Thymus (tissue), 11 donors: ENCODE results near the gene DPRX. TPM values are rescaled to one million over a fixed set of nuclear protein-coding genes. Genes with fewer than 3 reads are reported as not detected.

Experiments
- DNase-seq, 9 donors: peaks; one replicate each; pipeline ENCODE4 v3.0.0-alpha.2; 2013; ENCODE audit warnings: low spot score in 9 of 9, low read depth in 6 of 9, missing footprints in 1 of 9
- H3K27ac ChIP-seq, 2 donors: one replicate each; pipeline ENCODE4 v1.5.1; 2013; ENCODE audit warnings: control low read depth in 1 of 2, low read depth in 1 of 2, low read length in 1 of 2, mild to moderate bottlenecking in 1 of 2, moderate library complexity in 1 of 2
- H3K27me3 ChIP-seq, 2 donors: one replicate each; pipeline ENCODE4 v1.5.1; 2013; ENCODE audit warnings: low read length in 1 of 2; ENCODE audit not compliant: control insufficient read depth in 2 of 2, insufficient read depth in 1 of 2
- H3K36me3 ChIP-seq, 2 donors: one replicate each; pipeline ENCODE4 v1.5.1; 2013; ENCODE audit warnings: low read length in 1 of 2, mild to moderate bottlenecking in 1 of 2, moderate library complexity in 1 of 2; ENCODE audit not compliant: control insufficient read depth in 2 of 2, insufficient read depth in 2 of 2
- H3K4me1 ChIP-seq, 2 donors: one replicate each; pipeline ENCODE4 v1.5.1; 2013; ENCODE audit warnings: low read length in 2 of 2; ENCODE audit not compliant: control insufficient read depth in 2 of 2, insufficient read depth in 2 of 2
- H3K4me3 ChIP-seq, 2 donors: one replicate each; pipeline ENCODE4 v1.5.1; 2013; ENCODE audit warnings: low read length in 2 of 2, control low read depth in 1 of 2, mild to moderate bottlenecking in 1 of 2
- H3K9me3 ChIP-seq, 2 donors: one replicate each; pipeline ENCODE4 v1.5.1; 2013; ENCODE audit warnings: low read length in 1 of 2, mild to moderate bottlenecking in 1 of 2; ENCODE audit not compliant: control insufficient read depth in 2 of 2, insufficient read depth in 1 of 2
- WGBS: extraction: QIAGEN DNeasy Blood & Tissue Kit; methylation state at CpG from one replicate; pipeline ENCODE4 v1.1.7; 2013; 5-methylcytosine and 5-hydroxymethylcytosine counted together
- polyA plus RNA-seq: library from polyadenylated mRNA; stranded (reverse); fragments of 200-250 nt; gene quantifications from one replicate; pipeline ENCODE4 v1.2.3, GENCODE V29; 2013
- total RNA-seq: library from RNA; stranded (reverse); fragments of 120-200 nt; gene quantifications from one replicate; pipeline ENCODE4 v1.2.4, GENCODE V29; 2013
- donor health status: healthy.

DPRX gene
- total and polyA plus RNA-seq, 2 donors: 0.18 TPM; not detected in 1

DNA sequence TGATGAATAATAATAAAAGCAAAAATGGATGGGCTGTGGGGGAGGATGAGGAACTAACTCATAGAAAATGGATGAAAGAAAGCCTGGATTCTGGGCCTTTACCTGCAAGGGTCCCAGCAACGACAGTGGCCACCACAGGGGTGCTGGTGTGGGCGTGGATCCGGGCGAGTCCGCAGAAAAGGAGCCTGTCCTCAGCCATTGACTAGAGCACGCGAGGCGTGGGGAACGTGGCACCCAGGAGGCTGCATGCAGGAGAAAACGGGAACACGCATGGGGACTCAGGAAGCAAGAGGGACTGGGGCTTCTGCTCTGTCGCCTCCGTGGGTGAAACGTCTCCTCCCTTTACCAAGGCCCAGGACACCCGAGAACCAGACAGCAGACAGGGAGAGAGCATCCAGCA is 25.8 kb upstream of the DPRX start:
- 96% methylated on average over 15 of the region's 15 CpGs for WGBS
- Histone ChIP-seq H3K36me3 (no peaks in the 10 kb centered on the region), H3K27ac (no peak overlapping the region), H3K4me3 (no peak overlapping the region), H3K9me3 (peaks cover 2 to 15% of the 10 kb centered on the region in 2 donors), H3K27me3 (no peaks in the 10 kb centered on the region), H3K4me1 (no peaks in the 10 kb centered on the region)
- DNase-seq: no peak

GRCh38 chr19:53608381-53608780 is 23.4 kb upstream of the DPRX start:
- Histone ChIP-seq H3K9me3 (peaks cover 0 to 15% of the 10 kb centered on the region in 2 donors), H3K4me1 (no peaks in the 10 kb centered on the region), H3K27me3 (no peaks in the 10 kb centered on the region), H3K27ac (no peak overlapping the region), H3K4me3 (no peak overlapping the region), H3K36me3 (no peaks in the 10 kb centered on the region)
- 93% methylated on average over 12 of the region's 12 CpGs for WGBS
- no peak for DNase-seq

GRCh38 chr19:53612762-53613526 is 18.9 kb upstream of the DPRX start:
- no peaks in the 10 kb centered on the region for H3K4me1 ChIP-seq
- H3K27me3 ChIP-seq: no peaks in the 10 kb centered on the region
- peaks cover 0 to 3% of the 10 kb centered on the region in 2 donors for H3K9me3 ChIP-seq
- no peaks in the 10 kb centered on the region for H3K36me3 ChIP-seq
- H3K27ac ChIP-seq: no peak overlapping the region
- H3K4me3 ChIP-seq: no peak overlapping the region
- DNase-seq: no peak
- 94% methylated on average over 14 of the region's 14 CpGs for WGBS

DNA sequence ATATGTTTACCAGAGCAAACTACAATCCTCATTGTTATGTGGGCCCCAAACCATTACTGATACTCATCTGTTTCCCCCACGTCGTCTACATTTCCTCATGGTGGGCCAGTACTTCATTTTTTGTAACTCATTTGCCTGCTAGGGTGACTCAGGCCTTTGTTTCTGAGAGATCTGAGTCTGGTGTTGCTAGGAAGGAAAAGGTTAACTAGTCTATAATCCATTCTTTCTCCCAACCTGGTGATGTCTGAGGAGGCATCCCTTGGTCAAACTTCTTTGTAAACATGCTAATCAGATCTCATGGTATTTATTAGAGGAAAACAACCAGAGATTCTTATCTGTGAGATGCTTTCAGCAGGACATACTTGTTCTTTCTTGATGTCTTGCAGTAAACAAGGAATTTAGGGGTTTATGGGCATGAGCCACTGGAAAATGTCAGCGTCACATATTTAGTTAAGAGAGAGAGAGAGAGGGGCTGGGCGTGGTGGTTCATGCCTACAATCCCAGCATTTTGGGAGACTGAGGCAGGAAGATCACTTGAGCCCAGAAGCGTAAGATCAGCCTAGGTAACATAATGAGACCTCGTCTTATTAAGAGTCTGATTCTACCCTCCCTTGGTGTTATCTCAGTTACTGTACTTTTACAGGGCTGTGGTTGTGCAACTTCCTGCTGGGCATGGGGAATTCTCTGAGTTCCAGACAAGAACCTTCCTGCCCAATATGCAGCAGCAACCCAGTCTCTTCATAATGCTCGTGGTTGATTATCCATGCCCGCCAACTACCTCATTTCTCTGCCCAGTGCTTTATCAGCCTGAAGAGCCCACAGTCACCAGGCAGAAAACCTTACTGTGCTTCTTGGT is 9.7 kb upstream of the DPRX start:
- Histone ChIP-seq H3K27me3 (no peaks in the 10 kb centered on the region), H3K27ac (no peak overlapping the region)
- WGBS: 50% methylated on average over 8 of the region's 8 CpGs

DNA sequence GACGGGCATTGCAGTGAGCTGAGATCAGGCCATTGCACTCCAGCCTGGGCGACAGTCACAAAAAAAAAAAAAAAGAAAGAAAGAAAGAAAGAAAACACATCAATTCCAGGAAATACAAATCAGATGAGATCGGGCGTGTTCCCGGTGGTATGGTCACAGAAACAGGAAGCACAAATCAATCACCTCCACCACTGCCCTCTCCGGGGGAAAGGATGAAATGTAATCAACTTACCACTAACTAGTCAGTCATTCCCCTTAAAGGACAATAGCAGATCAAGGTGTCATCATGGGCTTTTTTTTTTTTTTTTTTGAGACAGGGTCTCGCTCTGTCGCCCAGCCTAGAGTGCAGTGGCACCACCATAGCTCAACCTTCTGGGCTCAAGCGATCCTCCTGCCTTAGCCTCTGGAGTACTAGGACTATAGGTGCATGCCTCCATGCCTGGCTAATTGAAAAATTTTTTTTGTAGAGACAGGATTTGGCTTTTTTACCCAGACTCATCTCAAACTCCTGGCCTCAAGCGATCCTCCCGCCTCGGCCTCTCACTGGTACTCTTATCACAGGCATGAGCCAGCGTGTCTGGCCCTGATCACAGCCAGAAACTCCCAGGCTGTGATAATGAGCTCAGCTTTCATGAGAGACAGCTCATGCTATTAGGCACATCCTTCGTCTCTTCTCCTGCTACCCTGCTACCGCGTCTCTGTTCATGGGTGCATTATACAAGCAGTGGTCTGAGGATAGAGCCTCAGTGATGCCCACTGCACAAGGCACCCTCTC is 6.8 kb upstream of the DPRX start:
- no peaks in the 10 kb centered on the region for H3K36me3 ChIP-seq
- H3K9me3 ChIP-seq: no peaks in the 10 kb centered on the region
- H3K4me3 ChIP-seq: no peak overlapping the region
- H3K27ac ChIP-seq: no peak overlapping the region
- H3K4me1 ChIP-seq: no peaks in the 10 kb centered on the region
- no peaks in the 10 kb centered on the region for H3K27me3 ChIP-seq
- DNase-seq: no peak
- 56% methylated on average over 16 of the region's 16 CpGs for WGBS

More for the DNA sequence above, 9.7 kb upstream of the DPRX start:
- Histone ChIP-seq H3K4me1 (no peaks in the 10 kb centered on the region), H3K36me3 (no peaks in the 10 kb centered on the region), H3K4me3 (no peak overlapping the region), H3K9me3 (no peaks in the 10 kb centered on the region)
- no peak for DNase-seq

DNA sequence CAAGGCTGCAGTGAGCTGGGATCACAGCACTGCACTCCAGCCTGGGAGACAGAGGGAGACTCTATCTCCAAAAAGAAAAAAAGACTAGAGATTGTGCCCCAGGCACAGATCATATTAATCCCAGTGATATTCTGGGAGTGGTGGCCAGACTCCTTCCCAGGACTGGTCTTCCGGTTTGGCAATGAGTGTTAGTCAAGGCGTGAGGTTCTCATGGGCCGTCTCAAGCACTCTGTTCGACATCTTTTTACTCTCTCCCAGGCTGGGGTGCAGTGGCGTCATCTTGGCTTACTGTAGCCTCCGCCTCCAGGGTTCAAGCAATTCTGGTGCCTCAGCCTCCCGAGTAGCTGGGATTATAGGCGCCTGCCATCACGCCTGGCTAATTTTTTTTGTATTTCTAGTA is 5.3 kb upstream of the DPRX start:
- Histone ChIP-seq H3K27ac (no peak overlapping the region), H3K9me3 (no peaks in the 10 kb centered on the region), H3K4me1 (no peaks in the 10 kb centered on the region), H3K27me3 (no peaks in the 10 kb centered on the region), H3K36me3 (no peaks in the 10 kb centered on the region), H3K4me3 (no peak overlapping the region)
- no peak for DNase-seq
- 98% methylated on average over 9 of the region's 9 CpGs for WGBS

DNA sequence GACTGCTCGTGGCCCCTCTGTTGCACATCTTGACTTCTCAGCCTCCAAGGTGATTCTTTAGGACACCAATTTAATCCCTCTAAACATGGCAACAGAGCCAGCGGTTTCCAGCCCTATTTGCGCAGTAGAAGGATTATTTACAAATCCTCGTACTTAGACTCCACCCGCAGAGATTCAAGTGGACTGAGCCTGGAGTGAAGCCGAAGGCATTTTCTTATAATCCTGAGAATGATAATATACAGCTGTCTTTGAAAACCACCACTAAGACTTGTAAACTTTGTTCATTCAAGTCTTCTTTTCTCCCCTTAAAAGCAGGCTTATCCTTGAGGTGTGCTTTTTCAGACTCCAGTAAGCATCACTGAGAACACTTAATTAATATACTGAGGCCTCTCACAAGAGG is 4.8 kb upstream of the DPRX start:
- no peak for DNase-seq
- 94% methylated on average over 6 of the region's 6 CpGs for WGBS

DNA sequence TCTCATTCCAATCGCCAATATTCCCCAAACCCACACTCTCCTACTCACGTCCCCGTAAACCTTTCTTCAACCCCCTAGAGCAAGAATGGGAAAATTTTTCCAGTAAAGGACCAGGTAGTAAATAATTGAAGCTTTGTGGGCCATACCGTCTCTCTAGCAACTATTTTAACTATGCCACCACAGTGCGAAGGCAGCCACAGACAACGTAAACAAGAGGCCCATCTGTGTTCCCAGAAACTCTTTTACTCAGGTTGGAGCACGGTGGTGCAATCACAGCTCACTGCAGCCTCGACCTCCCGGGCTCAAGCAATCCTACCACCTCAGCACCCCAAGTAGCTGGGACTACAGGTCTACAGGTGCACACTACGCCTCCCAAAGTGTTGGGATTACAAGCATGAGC is 3.0 kb downstream of the DPRX start:
- Histone ChIP-seq H3K36me3 (no peaks in the 10 kb centered on the region), H3K4me3 (no peak overlapping the region), H3K4me1 (no peaks in the 10 kb centered on the region), H3K9me3 (peaks cover 0 to 4% of the 10 kb centered on the region in 2 donors), H3K27me3 (no peaks in the 10 kb centered on the region), H3K27ac (no peak overlapping the region)
- DNase-seq: no peak
- WGBS: 93% methylated on average over 10 of the region's 10 CpGs

More for the DNA sequence above, 4.8 kb upstream of the DPRX start:
- Histone ChIP-seq H3K27ac (no peak overlapping the region), H3K36me3 (no peaks in the 10 kb centered on the region), H3K27me3 (no peaks in the 10 kb centered on the region), H3K4me3 (no peak overlapping the region), H3K9me3 (no peaks in the 10 kb centered on the region), H3K4me1 (no peaks in the 10 kb centered on the region)

DNA sequence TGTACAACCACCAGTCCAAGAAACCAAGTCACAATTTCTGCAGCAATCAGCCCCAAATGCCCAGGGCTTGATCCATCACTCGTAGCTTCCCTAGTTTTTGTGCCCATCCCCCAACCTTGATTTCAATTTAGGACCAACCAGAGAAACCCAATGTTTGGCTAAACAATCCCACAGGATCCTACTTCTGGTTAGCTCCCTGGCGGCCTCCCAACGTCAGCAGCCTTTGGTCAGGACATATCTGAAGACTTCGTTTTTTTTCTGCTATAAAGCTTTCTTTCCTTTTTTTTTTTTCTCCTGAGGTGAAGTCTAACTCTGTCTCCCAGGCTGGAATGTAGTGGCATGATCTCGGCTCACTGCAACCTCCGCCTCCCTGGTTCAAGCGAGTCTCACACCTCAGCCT is 7.7 kb downstream of the DPRX start:
- DNase-seq: no peak
- Histone ChIP-seq H3K27ac (no peak overlapping the region), H3K4me3 (no peak overlapping the region), H3K36me3 (no peaks in the 10 kb centered on the region), H3K27me3 (no peaks in the 10 kb centered on the region), H3K9me3 (peaks cover 0 to 4% of the 10 kb centered on the region in 2 donors), H3K4me1 (no peaks in the 10 kb centered on the region)
- 91% methylated on average over 7 of the region's 7 CpGs for WGBS
